ENCODE results near the gene UCN2.

The UCN2 gene

DNA sequence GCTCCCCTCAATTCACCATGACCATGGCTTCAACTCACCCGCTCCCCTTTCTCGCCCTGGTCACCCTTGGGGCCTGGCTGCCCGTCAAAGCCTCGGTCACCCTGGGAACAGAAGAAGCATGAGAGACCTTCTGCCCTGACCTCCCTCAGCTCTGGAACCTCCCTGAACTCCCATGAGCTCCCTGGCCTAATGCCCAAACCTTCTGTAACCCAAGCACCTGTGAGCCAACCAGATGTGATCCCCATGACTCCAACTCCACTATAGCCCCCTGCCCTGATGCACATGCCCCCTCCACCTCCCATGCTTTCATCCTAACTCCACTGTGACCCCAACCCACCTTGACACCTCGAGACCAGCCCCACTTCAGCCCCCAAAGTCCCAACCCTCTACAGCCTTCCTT, 3.5 kb upstream of the UCN2 start:
- FAIRE-seq = no peak
- no peak for DNase-seq (ENCODE audit: insufficient read length)
- TF ChIP-seq TAF1 (IDR thresholded peaks at IDR 0.05; ENCODE audit: borderline replicate concordance, low read depth, low read length) (no peak), POLR2AphosphoS5 (IDR thresholded peaks at IDR 0.05; ENCODE audit: low read depth, low read length) (no peak), POLR2A (IDR thresholded peaks at IDR 0.05; ENCODE audit: low read depth, low read length) (no peak)

DNA sequence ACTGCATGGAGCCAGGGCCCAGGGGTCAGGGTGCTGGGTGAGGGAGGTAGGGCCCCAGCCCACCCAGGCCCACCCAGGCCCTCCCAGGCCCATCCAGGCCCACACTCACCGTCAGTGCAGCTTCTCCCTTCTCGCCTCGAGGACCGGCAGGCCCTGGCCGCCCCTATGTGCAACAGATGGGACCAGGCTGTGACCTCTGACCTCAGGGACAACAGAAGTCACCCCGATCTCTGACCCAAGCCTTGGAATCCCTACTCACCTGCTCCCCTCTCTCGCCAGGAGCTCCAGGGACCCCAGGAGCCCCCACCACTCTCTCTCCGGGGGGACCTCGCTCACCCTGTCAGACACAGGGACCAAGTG, 2.8 kb upstream of the UCN2 start:
- no peak for TF ChIP-seq POLR2AphosphoS5 (IDR thresholded peaks at IDR 0.05; ENCODE audit: low read depth, low read length)
- TF ChIP-seq TAF1 (IDR thresholded peaks at IDR 0.05; ENCODE audit: borderline replicate concordance, low read depth, low read length) = no peak
- DNase-seq (ENCODE audit: insufficient read length) (no peak), FAIRE-seq (no peak)

DNA sequence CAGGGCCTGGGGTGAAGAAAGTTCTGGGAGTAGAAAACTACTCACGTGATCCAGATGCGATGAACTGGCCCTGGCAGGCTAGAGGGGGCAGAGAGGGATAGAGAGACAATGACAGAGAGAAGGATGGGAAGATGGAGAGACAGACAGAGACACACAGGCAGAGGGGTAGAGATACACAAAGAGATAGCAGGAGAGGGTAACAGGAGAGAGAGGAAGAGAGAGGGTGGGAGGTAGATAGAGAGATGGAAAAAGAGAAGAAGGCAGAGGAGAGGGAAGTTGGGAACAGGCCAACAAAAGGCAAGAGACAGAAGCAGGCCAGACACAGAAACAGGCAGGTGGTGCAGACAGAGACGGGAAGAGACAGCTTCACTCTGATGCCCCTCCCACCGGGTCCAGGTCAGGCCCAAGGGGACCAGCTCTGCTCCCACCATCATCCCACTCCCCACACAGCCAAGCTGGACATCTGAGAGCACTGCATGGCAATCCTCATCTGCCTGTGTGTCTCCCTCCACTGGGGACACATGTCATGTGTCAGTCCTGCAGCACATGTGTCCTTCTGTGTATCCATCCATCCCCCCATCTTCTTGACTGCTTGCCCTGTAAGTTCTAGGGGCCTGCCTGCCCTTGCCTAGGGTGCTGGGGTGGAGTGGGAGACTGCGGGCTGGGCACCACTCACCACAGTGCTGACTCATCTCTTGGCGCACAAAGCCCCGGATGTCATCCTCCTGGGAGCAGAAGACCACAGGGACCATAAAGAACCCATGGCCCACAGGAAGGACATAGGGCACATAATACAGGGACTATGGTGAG, 2.2 kb upstream of the UCN2 start:
- FAIRE-seq (peak; percentile 48), DNase-seq (ENCODE audit: insufficient read length) (no peak)
- TF ChIP-seq TAF1 (IDR thresholded peaks at IDR 0.05; ENCODE audit: borderline replicate concordance, low read depth, low read length) (no peak), POLR2AphosphoS5 (IDR thresholded peaks at IDR 0.05; ENCODE audit: low read depth, low read length) (no peak), POLR2A (IDR thresholded peaks at IDR 0.05; ENCODE audit: low read depth, low read length) (no peak)

DNA sequence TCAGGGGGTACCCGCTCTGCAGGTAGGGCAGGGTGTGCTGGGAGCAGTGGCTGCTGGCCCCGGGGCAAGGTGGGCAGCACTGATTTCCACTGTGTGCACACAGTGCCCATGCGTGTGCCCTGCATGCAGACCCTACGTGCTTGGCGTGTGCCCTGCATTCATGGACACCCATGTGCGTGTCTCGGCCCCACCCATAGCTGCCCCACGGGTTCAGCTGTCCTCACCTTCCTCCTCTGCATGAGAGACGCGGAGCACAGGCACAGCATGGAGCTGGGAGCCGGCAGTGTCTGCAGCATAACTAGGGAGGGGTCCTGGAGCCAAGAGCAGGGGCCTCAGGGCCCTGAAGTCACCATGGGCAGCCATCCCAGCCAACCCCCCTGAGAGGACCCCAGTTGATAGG, 1.6 kb upstream of the UCN2 start:
- no peak for FAIRE-seq
- DNase-seq (ENCODE audit: insufficient read length) = no peak
- TF ChIP-seq POLR2A (IDR thresholded peaks at IDR 0.05; ENCODE audit: low read depth, low read length) (no peak), TAF1 (IDR thresholded peaks at IDR 0.05; ENCODE audit: borderline replicate concordance, low read depth, low read length) (no peak), POLR2AphosphoS5 (IDR thresholded peaks at IDR 0.05; ENCODE audit: low read depth, low read length) (no peak)

DNA sequence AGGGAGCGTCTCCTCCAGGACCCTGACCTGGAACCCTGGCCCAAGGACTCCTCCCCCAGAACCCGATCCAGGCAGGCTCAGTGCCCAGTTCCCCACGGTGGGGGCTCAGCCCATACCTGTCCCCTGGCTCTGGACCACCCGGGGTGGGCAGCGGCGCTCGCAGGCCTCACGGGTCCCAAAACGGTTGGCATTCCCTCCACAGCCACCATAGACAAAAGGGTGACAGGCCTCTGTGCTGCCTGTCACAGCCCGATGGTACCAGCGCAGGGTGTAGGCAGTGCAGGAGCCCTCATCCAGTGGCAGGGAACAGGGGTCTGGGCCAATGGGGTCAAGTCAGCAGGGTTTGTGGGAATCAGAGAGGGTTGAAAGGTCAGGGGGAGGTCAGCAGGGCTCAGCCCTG, 1.1 kb upstream of the UCN2 start:
- FAIRE-seq (no peak), DNase-seq (ENCODE audit: insufficient read length) (no peak)
- TF ChIP-seq TAF1 (IDR thresholded peaks at IDR 0.05; ENCODE audit: borderline replicate concordance, low read depth, low read length) (no peak), POLR2AphosphoS5 (IDR thresholded peaks at IDR 0.05; ENCODE audit: low read depth, low read length) (no peak), POLR2A (IDR thresholded peaks at IDR 0.05; ENCODE audit: low read depth, low read length) (no peak)

DNA sequence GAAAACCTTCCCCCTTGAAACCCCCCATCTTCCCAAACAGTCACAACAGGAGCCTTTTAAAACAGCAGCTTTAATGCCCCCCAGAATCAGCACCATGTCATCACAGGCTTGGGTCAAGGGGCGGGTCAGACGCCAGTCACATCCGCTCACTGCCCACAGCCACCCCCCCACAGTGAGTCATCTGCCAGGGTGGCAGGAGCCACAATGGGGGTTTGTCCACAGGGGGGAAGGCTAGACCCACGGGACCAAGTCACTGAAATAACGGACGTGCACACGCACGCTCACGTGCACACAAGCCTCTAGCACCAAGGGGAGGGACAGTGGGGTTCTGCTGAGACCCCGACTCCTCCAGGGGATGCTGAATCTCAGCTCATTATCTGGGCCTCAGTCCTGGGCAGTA, 441 bp upstream of the UCN2 start:
- FAIRE-seq (no peak), DNase-seq (ENCODE audit: insufficient read length) (no peak)
- TF ChIP-seq POLR2AphosphoS5 (IDR thresholded peaks at IDR 0.05; ENCODE audit: low read depth, low read length) (no peak), POLR2A (IDR thresholded peaks at IDR 0.05; ENCODE audit: low read depth, low read length) (no peak), TAF1 (IDR thresholded peaks at IDR 0.05; ENCODE audit: borderline replicate concordance, low read depth, low read length) (no peak)

DNA sequence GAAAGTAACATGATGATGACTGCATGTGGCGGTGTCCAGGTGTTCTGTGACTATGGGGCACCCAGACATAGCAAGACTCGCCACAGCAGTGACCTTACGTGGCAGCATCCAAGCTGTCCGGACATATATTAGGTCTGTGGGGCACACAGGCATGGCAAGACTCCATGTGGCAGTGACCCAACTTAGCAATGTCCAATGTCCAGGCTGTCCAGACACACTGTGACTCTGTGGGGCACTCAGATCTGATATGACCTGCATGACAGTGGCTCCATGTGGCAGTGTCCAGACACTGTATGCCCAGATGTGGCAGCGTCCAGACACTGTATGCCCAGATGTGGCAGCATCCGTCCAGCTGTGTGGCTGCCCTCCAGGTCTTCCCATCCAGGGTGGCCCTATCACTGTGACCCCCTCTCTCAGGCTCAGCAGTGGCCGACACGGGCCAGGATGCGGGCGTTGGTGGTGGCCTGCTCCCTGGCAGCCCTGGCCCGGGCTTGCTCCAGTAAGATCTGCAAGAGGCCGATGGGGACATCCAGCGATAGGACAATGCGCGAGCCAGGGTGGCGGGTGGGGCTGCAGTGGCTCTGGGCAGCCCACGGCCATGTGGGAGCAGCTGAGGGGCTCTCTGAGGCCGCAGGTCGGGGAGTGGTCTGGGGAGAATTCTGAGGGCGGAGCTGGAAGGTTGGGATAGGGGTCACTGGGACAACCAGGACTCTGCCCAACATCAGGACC, 1.1 kb downstream of the UCN2 start:
- FAIRE-seq = no peak
- no peak for DNase-seq (ENCODE audit: insufficient read length)
- TF ChIP-seq POLR2AphosphoS5 (IDR thresholded peaks at IDR 0.05; ENCODE audit: low read depth, low read length) = no peak
- no peak for TF ChIP-seq TAF1 (IDR thresholded peaks at IDR 0.05; ENCODE audit: borderline replicate concordance, low read depth, low read length)
- TF ChIP-seq POLR2A (IDR thresholded peaks at IDR 0.05; ENCODE audit: low read depth, low read length) = no peak

DNA sequence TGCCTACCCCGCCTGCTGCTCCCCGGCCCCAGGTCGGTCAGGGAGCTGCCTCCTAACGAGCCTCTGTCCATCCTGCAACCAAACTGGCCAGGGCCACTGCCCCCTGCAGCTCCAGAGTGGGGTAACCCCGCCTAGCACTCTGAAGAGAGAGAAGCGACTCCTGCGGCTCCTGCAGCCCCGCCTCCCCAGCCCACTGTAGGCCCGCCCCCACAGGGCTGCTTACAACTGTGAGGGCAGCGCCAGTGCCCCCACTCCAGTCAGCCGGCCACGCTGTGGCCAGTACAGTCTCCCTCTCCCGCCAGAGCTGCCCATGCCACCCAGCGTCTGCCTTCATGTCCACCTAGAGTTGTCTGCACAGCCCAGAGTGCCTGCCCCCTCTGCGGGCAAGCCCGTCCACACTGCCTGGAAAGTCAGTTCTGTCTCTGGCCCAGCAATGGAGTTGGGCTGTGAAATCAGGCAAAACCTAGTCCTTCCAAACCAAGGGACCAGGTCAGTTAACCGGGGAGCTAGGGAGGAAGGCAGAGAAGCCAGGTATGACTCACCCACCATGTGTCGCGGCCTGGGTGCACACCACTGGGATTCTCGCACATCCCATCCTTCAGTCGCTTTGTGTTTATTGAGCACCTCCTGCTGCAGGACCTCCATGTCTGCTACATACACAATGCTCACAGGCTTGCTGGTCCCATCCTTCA, 2.4 kb downstream of the UCN2 start:
- FAIRE-seq (no peak), DNase-seq (ENCODE audit: insufficient read length) (no peak)
- TF ChIP-seq POLR2AphosphoS5 (IDR thresholded peaks at IDR 0.05; ENCODE audit: low read depth, low read length) (no peak), POLR2A (IDR thresholded peaks at IDR 0.05; ENCODE audit: low read depth, low read length) (no peak), TAF1 (IDR thresholded peaks at IDR 0.05; ENCODE audit: borderline replicate concordance, low read depth, low read length) (no peak)

DNA sequence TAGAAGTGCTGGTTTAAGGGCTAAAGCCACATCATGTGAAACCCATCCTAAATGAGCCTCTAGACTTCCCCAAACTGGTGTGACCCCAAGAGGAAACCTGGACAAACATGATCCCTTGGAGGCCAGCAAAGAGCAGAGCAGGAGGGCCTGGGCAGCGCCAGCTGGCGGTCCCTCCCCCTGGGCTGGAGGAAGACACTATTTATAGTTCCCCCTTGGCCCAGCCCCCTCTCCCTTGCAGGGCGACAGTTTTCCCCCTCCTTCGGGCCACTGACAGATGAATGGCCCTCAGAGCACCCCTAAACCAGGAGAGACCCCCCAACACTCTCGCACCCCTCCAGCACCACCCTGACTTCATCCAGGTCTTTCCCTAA, 2.9 kb downstream of the UCN2 start:
- TF ChIP-seq POLR2A (IDR thresholded peaks at IDR 0.05; ENCODE audit: low read depth, low read length) (no peak), TAF1 (IDR thresholded peaks at IDR 0.05; ENCODE audit: borderline replicate concordance, low read depth, low read length) (no peak), POLR2AphosphoS5 (IDR thresholded peaks at IDR 0.05; ENCODE audit: low read depth, low read length) (no peak)
- no peak for DNase-seq (ENCODE audit: insufficient read length)
- FAIRE-seq = no peak

DNA sequence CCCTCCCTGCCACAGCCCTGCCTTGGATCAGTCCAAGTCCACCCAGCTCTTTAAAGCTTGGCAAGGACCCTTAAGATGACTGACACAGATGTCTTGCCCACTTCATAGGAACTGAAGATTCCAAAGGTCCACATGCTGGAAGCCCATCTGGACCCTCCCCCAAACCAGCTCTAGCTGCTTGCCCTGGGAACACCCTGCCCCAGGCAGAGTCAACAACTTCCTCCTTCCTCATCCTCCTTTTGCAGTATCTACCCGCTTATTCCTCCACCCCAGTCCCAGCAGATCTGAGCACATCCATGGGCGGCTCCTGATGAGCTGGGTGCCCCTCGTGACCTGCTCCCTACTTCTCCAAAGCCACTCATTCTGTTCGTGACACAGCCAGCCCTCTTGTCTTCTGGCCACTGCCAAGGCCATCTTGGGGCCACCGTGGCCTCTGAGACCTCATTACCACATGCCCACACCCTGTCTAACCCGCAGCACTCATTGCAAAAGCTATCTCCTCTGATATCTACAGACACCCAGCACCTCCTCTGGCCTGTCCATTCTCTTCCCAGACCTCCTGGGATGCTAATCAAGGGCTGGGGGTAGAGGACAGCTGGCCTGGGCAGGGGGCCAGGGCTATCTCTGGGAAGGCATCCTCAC, 5.0 kb downstream of the UCN2 start:
- TF ChIP-seq POLR2A (IDR thresholded peaks at IDR 0.05; ENCODE audit: low read depth, low read length) (no peak), TAF1 (IDR thresholded peaks at IDR 0.05; ENCODE audit: borderline replicate concordance, low read depth, low read length) (no peak), POLR2AphosphoS5 (IDR thresholded peaks at IDR 0.05; ENCODE audit: low read depth, low read length) (no peak)
- DNase-seq (ENCODE audit: insufficient read length) (no peak), FAIRE-seq (no peak)
